ENCODE measurements around the gene ELL.

Gene ELL

DNA sequence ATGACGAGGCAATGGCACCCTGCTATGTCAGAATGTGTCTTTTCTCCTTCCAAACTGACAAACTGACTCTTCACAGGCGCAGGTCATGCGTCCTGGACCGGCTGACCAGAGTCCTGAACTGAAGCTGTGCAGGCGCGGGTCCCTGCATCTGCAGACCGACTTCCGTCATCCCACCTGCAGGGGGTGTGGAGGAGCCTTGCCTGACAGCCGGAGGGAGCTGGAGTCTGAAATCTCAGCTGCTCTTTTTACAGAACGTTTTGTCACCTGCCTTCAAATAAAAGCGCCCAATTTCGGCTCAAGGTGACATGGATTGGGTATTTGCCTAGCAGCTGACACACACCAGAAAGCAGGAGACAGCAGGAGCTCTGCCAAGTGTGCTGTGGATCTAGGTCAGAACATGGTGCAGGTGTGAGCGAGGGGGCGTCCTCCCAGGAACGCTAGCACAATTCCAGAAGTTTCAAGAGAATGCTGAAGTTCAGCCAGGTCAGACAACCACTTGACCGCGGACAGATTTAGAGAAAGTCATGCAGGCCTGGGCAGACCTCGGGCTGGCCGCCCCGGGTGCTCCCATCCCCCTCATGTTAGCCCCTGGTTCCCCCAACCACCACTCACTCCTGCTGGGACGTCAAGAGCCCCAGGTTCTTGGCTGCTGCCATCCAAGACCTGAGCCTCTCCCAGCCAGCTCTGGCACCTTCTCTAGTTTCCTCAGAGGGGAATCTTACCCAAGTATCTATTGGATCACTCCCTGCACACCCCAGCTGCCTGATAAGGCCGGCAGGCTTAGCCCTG is 32.8 kb downstream of the ELL start:
- DNase-seq (ENCODE audit: low read depth), result no peak

DNA sequence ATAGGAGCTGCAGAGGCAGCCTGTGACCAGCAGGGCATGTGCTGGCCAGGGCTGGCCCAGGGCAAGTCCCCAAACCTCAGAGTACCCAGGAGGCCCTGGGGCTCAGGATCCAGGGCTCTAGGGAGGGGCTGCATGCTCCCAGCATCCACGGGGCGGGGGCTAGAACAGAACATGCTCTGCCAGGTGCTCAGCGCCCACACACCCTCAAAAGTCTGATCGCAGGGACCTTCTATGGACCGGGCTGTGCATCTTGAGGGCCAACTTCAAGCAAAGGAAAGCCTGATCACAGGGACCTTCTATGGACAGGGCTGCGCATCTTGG is 33.5 kb downstream of the ELL start:
- no peak for DNase-seq (ENCODE audit: low read depth)

DNA sequence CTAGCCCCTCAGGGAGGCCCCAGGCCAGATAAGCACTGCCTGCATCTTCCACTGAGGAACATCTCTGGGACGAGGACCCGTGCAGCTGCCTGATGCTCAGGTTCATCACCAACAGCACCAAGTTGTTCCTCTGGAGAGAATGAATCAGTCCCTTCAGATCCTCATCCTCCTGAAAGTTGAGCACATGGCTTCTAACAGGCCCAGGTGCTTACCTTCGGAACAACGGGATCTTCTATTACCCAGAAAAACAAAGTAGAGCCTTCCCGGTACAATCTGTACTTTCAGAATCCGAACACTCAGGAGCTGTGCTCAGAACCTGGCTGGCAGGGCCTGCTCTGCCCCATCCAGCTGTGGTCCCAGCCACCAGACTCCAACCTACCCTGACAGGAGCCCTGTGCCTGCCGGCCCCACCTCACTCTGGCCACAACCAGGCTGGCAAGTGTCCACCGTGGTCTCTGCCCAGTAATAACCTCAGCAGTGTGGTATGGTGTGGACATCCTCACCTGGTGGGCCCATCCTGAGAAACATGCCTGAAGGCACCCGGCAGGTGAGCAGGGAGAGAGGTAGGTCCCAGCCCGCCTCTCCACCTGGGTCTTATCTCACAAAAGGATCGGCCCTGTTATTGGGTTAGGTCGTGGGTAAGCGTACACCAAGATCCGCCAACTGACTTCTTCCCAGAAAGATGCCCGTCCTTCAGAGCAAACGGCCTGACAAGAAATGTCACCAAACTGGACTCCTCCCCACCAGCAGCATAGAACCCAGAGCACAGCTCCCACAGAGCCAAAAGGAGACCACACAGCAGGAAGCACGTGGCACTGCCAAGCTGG is 34.1 kb downstream of the ELL start:
- DNase-seq (ENCODE audit: low read depth), result no peak

DNA sequence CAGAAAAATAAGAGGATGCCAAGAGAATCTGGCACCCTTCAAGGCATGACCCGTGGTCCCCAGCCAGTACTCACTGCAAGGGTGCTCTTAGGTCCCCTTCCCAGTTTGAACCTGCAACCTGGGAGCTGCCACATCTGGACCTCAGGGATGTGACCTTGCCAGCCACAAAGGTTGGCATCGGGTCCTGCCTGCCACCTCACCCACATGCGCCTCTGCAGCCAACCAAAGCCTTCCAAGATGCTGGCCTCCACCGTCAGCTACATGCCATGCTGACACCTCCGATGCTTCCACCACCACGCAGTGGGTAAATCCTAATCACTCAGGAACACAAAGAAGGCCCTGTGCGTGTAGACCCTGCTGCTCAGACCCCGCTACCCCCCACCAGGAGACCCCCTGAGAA is 35.1 kb downstream of the ELL start:
- no peak for DNase-seq (ENCODE audit: low read depth)

DNA sequence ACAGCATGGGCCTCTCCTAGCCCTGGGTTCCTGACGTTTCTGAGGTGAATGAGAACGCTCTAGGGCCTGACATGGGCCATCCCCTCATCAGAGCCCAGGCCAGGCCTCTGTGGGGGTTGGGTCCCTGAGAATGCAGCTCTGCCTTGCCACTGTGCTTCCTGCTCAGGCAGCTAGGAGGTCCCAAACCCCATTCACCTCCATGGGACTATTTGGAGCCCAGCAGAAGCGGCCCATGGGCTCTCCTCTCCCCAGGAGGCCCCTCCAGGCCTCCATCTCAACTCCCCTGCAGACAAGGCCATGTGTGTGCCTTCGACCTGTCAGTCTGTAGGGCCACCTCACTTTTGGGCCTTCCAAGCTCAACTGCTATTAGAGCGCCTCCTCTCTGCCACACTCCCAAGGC is 36.9 kb downstream of the ELL start:
- no peak for DNase-seq (ENCODE audit: low read depth)

DNA sequence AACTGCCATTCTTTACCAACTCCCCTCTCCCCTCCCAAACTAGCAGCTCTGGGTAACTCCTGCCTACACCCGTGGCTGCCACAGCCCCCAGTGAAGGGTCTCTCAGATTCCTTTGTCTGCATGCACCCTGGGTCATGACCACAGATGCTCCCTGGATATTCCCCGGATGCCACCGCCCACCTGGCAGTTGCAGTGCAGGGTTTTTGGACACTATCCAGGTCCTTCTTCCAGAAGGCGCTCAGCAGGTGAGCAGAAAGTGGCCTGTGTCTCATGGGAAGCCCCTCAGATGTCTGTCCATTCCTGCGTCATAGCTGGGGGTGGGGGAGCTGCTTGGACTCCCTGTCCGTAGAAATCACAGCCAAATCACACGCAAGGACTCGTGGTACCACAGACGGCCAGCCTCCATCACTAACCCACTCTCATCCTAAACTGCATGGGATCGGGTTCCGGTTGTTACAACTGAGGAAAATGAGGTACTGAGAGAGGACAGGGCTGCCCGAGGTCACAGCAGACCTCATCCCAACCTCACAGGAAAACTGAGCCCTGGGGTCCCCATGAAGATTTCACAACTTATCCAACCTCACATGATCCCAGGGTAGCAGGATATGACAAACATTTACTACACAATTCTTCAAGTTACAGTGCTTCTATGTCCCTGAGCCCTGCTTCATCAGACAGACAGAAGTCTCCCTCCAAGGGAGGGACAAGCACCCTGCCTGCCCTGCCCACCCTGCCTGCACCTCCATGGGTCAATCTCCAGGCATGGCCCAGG is 38.6 kb downstream of the ELL start:
- no peak for DNase-seq (ENCODE audit: low read depth)

DNA sequence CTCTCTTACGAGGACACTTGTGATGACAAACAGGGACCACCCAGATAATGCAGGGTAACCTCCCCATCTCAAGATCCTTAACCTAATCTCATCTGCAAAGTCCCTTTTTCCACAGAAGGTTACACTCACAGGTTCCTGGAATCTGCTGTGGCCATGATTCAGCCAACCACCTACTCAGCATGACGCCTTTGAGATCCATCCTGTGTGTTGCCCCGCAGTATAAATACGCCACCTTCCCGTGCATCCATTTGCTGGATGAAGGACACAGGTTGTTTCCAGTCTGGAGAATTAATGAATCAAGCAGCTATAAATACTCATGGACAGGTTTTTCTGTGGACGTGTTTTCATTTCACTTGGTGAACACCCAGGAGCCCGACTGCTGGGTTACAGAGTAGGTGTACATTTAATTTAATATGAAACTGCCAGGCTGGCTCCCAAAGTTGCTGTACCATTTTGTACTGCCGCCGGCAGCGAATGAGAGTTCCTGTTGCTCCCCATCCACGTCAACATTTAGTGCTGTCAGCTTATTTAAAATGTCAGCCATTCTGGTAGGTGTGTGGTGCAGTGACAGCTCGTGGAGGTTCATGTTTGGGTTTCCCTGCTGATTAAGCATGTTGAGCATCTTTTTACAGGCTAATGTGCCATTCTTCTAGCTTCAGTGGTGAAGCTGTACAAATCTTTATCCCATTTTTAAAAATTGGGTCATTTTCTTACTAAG is 40.2 kb downstream of the ELL start:
- DNase-seq (ENCODE audit: low read depth), result no peak

DNA sequence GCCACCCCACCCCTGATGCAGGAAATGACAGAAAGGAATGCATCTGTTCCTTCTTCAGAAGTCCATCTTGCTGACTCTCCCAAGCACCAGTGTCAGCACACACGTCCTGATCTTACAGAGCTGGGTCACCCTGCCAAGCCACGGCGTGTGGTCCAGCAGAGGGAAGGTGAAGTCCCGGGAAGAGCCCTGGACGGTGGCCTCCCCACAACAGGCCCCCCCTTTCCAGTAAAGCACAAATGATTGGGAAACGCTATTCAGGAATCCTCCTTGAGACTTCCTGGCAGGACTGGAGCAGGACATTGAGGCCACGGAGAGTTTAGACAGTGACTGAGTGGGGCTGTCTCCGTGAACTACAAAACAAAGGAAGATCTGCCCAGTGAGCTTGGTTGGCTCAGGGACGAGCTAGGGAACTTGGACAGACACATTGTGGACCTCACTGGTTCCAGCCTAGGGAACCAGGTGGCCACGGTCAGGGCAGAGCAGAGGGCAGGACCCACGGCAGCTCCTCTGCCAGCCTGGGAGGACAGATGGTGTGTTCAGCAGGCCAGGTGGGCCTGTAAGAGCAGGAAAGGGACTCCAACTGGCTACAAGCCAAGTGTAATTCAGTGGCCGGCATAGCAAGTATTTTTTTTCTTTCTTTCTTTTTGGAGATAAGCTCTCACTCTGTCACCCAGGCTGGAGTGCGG is 41.7 kb downstream of the ELL start:
- no peak for DNase-seq (ENCODE audit: low read depth)

DNA sequence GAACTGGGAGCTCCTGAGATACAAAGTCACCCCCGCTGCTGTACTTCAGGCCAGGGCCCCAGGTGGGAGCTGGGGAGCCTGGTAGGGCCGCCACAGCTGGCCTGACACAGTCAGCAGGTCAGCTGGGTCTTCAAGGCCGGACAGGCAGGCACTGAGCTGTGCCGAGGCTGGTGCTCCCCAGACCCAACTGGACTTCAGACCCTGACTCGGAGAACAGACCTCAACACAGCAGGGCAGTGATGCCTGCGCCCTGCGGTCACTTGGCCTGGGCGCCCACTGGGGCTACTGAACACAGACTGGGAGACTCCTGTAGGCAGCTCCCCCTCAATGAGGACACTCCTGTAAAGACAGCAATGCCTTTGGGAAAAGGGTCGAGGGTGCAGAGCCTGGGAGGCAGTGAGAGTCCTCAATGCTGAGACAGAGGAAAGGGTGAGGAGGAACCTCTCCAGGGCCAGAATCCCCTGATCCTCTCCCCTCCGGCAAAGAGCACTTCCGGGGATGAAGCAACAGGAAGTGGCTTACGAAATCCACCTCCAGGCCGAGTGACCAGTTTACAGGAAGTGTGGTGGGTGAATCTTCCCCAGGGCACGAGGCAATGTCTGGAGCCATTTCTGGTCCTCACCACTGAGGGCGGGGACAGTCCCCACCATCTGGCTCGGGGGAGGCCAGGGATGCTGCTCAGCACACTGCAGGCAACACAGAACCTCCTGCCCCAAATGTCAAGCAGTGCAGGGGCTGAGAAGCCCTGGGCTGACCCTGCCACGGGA is 43.1 kb downstream of the ELL start:
- DNase-seq (ENCODE audit: low read depth), result peak; percentile 40

DNA sequence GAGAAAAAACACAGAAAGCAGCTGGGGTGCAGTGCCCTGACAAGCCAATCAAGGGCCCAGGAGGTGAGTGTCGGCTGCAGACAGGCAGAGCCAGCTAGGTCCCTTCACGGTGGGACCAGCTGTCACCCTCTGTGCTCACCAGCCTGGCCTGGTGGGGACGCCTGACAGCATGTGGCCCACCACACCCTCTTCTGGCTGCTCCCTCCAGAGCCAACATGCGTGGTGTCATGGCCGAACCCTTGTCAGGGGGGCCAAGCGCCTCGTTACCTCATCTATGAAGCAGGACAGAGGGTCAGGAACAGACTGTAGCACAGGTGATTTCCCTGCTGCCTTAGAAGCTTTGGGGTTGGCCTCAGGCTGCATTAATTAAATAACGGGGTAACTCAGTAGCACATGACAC is 43.9 kb downstream of the ELL start:
- DNase-seq (ENCODE audit: low read depth), result no peak

DNA sequence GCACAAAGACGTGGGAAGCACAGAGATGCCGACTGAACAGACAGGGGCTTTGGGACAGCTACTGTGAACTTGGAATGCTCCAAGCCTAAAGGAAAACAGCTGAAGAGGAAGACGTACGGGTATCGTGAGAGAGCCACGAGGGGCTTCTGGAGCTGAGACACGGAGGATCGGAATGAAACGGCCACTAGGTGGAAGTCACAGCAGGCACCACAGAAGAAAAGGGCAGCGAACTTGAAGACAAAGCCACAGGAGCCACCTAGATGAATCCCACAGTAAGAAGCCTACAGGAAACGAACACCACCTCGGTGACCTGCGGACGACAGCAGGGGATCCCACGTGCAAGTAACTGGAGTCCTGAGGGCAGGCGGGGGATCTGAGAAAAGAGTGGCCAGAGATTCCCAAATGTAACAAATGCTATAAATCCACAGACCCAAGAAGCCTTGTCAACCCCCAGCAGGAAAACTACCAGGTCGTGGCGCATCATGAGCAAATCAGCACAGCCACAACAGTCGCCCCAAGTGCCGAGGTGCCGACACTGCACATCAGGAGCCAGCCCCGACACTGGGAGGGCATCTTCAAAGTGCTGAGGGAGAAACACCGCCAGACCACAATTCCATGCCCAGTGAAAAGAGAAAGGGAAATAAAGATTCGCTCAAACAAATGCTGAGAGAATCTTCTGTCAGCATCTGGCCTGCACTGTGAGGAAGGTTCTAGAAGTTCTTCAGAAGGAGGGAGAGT is 44.7 kb downstream of the ELL start:
- DNase-seq (ENCODE audit: low read depth), result no peak

DNA sequence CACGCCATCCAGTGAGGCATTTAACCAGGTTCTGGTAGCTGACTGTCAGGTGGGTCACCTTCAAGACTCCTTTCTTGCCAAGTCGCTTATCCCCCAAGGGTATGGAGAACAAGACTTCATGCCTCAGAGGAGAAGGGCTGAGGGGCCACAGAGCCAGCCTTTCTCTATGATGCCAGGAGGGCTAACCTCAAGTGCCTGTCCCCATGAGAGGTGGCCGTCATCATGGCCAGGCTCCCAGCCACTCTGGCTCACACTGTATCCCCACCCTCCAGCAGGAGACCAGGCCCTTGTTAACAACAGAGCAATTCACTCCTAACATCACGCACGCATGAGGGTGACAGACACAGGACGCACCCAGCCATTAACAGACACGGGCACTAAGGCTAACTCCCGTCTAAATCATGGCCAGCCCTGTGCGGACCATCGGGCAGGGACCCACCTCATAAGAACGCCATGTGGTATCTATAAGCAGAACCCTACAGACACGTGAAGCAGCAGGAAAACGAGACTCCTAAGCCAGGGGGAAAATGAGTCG is 45.3 kb downstream of the ELL start:
- no peak for DNase-seq (ENCODE audit: low read depth)

DNA sequence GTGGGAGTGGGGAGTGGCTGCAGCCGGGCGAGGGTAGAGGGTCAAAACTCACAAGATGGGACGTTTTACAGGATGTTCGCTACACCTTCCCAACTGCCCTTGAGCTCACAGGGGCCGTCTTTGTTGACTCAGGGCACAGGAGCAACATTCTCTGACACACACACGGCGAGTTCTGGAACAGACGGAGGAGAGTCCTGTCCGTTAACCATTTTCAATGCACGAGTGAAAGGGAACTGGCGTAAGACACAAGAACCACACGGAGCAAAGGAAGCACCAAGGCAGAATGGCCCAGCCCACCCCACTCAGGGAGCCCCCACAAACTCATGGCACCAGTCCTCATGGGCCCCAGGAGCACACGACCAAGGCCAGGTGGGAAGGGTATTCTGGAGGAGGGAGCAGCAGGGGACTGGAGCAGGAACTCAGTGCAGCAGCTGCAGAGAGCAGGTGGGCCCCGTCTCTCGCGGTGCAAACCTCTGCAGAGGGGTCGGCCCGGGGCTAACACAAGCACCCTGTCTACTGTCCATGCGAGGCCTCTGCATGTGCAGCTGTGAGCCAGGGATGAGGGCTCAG is 46.0 kb downstream of the ELL start:
- no peak for DNase-seq (ENCODE audit: low read depth)

DNA sequence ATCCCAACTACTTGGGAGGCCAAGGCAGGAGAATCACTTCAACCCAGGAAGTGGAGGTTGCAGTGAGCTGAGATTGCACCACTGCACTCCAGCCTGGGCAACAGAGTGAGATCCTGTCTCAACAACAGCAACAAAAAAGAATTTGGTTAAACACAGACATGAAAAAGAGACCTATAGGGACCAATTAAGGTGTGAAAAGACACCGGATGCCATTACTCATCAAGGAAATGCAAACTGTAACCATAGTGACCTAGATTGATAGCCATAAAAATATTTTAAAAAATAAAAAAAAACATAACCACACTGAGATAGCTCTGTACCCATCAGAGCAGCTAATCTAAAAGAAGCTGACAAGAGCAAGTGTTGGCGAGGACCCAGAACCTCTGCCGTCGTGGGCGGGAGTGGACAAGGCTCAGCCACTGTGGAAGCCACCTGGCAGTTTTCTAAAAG is 46.8 kb downstream of the ELL start:
- DNase-seq (ENCODE audit: low read depth), result no peak

DNA sequence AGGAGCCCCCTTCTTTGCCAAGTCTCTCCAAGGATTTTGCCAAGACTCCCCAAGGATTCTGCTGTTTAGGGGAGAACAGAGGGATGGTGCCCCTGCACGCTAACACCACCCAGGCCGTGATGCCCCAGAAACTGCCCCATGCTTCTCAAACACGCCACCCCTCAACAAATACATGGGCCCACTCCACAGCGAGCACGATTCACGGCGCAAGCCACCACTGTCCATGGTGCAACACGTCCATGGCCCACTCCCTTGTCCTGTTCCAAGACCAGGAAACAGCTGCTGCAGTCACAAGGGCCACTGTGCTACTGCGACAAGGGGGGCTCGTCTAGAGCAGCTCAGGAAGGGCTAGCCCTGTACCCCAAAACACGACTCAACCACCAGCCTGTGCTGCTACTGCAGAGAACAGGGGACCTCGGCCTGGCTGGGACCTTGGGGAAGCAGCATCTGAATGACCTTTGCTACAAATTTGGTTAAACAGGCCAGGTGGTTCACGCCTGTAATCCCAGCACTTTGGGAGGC is 47.4 kb downstream of the ELL start:
- DNase-seq (ENCODE audit: low read depth), result no peak

DNA sequence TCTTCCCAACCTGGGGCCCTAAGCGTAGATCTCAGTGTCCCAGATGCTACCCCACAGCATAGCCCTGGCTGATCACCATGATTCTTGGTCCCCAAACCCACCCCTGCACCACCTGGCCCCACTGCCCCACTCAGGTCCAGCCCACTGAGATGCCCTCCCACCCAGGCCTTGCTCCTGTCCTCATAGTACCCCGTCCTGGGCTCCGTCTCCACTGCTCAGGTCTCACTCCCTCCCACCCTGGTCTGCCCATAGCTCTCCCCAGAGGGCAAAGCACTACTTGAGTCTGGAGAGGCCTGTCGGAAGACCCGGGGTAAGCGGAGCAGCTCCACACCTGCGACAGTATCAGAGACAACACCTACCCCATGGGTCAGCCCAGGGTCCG is 48.2 kb downstream of the ELL start:
- no peak for DNase-seq (ENCODE audit: low read depth)

DNA sequence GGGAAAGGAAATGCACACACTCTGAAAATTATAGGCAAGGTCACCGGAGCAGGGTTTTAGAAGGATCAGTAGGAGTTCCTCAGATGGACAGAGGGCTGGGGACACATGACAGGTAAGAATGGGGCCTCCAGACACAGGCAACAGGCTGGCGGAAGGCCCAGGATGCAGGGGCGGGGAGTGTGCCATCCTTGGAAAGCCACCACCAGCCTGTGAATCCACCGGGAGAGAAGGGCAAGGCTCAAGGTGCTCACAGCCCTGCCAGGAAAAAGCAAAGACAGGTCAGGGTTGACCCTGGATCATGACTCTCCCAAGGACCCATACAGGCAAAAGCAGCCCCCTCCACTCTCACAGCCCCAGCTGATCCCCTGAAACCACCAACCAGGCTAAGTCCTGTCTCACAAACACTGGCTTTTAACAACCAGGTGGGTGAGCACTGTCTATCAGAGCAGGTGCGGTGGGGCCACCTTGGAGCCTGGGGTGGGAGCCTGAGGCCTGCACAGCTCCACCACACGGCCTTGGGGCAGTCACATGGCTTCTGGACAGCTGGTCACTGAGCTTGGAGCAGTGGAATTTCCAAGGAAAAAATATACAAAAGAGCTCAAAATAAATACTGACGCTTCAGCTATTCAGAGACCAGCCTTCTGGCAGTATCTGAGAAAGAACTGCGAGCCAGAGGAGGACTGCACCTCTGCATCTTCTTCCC is 48.7 kb downstream of the ELL start:
- DNase-seq (ENCODE audit: low read depth), result no peak

DNA sequence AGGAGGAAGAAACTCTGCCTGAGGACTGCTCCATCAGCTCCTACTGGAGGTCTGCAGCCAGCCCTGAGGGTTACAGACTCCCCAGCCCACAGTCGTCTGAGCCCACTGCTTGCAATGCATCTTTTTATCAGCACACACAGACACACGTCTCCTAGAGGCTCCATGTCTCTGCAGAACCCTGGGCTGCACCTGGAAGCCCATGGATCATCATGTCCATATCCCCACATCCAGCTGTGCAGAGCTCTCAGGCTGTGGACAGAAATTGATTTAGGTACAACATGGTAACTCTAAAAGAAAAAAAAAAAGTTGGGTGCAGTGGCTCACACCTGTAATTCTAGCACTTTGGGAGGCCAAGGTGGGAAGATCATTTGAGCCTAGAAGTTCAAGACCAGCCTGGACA is 51.1 kb downstream of the ELL start:
- no peak for DNase-seq (ENCODE audit: low read depth)

All from HS-27A (cell line).